ENCODE results near the gene ARHGAP15.

DNA sequence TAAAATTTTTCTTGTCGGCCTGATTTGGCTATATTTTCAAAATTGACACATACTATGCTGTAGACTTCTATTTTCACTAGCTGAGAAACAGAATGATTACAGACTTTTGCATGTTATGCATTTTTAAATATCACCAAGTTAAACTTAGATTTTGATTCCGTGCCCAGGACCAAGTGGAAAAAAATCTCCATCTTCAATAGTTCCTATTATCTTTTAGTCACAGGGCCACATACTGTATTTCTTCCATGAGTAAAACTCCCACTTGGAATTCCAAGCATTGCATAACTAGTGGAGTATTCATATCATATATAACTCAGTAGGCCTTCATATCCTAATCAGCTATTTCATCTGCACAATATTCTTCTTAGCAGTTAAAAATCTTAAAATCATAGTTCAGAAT is 470.9 kb downstream of the ARHGAP15 start:
- TF ChIP-seq, protein P1, sequence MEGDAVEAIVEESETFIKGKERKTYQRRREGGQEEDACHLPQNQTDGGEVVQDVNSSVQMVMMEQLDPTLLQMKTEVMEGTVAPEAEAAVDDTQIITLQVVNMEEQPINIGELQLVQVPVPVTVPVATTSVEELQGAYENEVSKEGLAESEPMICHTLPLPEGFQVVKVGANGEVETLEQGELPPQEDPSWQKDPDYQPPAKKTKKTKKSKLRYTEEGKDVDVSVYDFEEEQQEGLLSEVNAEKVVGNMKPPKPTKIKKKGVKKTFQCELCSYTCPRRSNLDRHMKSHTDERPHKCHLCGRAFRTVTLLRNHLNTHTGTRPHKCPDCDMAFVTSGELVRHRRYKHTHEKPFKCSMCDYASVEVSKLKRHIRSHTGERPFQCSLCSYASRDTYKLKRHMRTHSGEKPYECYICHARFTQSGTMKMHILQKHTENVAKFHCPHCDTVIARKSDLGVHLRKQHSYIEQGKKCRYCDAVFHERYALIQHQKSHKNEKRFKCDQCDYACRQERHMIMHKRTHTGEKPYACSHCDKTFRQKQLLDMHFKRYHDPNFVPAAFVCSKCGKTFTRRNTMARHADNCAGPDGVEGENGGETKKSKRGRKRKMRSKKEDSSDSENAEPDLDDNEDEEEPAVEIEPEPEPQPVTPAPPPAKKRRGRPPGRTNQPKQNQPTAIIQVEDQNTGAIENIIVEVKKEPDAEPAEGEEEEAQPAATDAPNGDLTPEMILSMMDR (IDR thresholded peaks at IDR 0.05): no peak
- no peak for TF ChIP-seq POLR2A (IDR thresholded peaks at IDR 0.05)

All from esophagus squamous epithelium (tissue), 4 donors.